K562 (cell line): Measurements from ENCODE around the gene MRM3.

Experiments
- BRCA1 ChIP-seq, 2 experiments: fragments of 450-650 bp in 1 of 2; sonication (generic) in 1 of 2; formaldehyde crosslinking in 1 of 2; IDR thresholded peaks; 2 replicates each; pipeline versions ENCODE4 v1.5.0 to v1.6.1; 2017 to 2020; ENCODE audit warnings: mild to moderate bottlenecking in 1 of 2, missing genetic modification reagents in 1 of 2
- CTCF ChIP-seq, 3 experiments: IDR thresholded peaks in 2 of 3; conservative IDR thresholded peaks in 1 of 3; 2 replicates each; pipeline ENCODE4 v1.5.1; 2011 to 2012; ENCODE audit warnings: low read length in 3 of 3, mild to moderate bottlenecking in 3 of 3, control low read depth in 2 of 3, improper control_type of control experiment in 1 of 3, inconsistent platforms in 1 of 3, low read depth in 1 of 3, mixed read lengths in 1 of 3, moderate library complexity in 1 of 3; ENCODE audit not compliant: insufficient read depth in 2 of 3
- EP300 ChIP-seq: IDR thresholded peaks from 2 replicates; pipeline ENCODE4 v1.6.1; 2012; ENCODE audit warnings: low read length, improper control_type of control experiment
- RFX5 ChIP-seq: IDR thresholded peaks from 2 replicates; pipeline ENCODE4 v1.6.1; 2011; ENCODE audit warnings: low read depth, mild to moderate bottlenecking, improper control_type of control experiment, low read length
- TBP ChIP-seq: optimal IDR thresholded peaks from 2 replicates; pipeline ENCODE3; 2011; ENCODE audit warnings: low read depth, low read length, improper control_type of control experiment
- ZNF639 ChIP-seq, 2 experiments: fragments of 200-800 bp in 1 of 2; sonication (Bioruptor generic) in 1 of 2; sonication (generic) in 1 of 2; formaldehyde crosslinking in 1 of 2; IDR thresholded peaks in 1 of 2; conservative IDR thresholded peaks in 1 of 2; 2 replicates each; pipeline versions ENCODE4 v1.5.0 to v1.6.1; 2016 to 2020; ENCODE audit warnings: missing compliant biosample characterization in 1 of 2, missing genetic modification characterization in 1 of 2, missing genetic modification reagents in 1 of 2

GRCh38 chr17:824378-824777 lies 42.2 kb downstream of the MRM3 start:
- TF ChIP-seq EP300 (no peak), TBP (no peak), CTCF (IDR thresholded peaks at IDR 0.05 in 2 of 3, conservative IDR thresholded peaks at IDR 0.05 in 1 of 3; ENCODE audit: insufficient read depth in 2 of 3, low read depth in 1 of 3, low read length in 3 of 3) (no peak), BRCA1 (IDR thresholded peaks at IDR 0.05) (no peak), BRCA1 (CRISPR knock-in tag; IDR thresholded peaks at IDR 0.05) (no peak), RFX5 (no peak), ZNF639 (CRISPR knock-in tag; conservative IDR thresholded peaks at IDR 0.05 in 1 of 2, IDR thresholded peaks at IDR 0.05 in 1 of 2) (no peak)
